Measurements from ENCODE around the gene RCSD1. TPM values are rescaled to one million over a fixed set of nuclear protein-coding genes. Genes with fewer than 3 reads are reported as not detected.

Gene RCSD1
- total and polyA plus RNA-seq, 2 experiments from 2014 or later, result 0.77 to 0.80 TPM

GRCh38 chr1:167752219-167752985 is 122.4 kb downstream of the RCSD1 start:
- Histone ChIP-seq H3K4me2 (no peak overlapping the region), H3K9me3 (ENCODE audit: low read depth) (no peaks in the 10 kb centered on the region), H3K4me3 (no peak overlapping the region), H3K79me2 (peaks cover 94% of the 10 kb centered on the region), H3K27ac (no peak overlapping the region), H3K27me3 (no peaks in the 10 kb centered on the region), H2AFZ (no peak overlapping the region), H4K20me1 (ENCODE audit: insufficient read depth, poor library complexity, severe bottlenecking) (peaks cover 54% of the 10 kb centered on the region), H3K9me2 (replicated peaks; ENCODE audit: insufficient read depth) (no peaks in the 10 kb centered on the region), H3K4me1 (ENCODE audit: insufficient read depth) (peaks cover 19% of the 10 kb centered on the region), H3K36me3 (replicated peaks; ENCODE audit: insufficient read depth, low read depth) (no peaks in the 10 kb centered on the region)
- no peak for DNase-seq (ENCODE audit: low spot score)
- no peak for TF ChIP-seq CTCF (IDR thresholded peaks at IDR 0.05; ENCODE audit: poor library complexity)

- H3K79me2 ChIP-seq, result peaks cover 94% of the 10 kb centered on the region
- no peaks in the 10 kb centered on the region for H3K27me3 ChIP-seq
- H3K4me1 ChIP-seq (ENCODE audit: insufficient read depth), result peaks cover 23% of the 10 kb centered on the region
- peaks cover 54% of the 10 kb centered on the region for H4K20me1 ChIP-seq (ENCODE audit: insufficient read depth, poor library complexity, severe bottlenecking)
- no peak overlapping the region for H3K4me3 ChIP-seq
- no peak for DNase-seq (ENCODE audit: low spot score)
- H3K4me2 ChIP-seq, result peak overlapping the region; percentile 2
- H3K9me2 ChIP-seq (replicated peaks; ENCODE audit: insufficient read depth), result no peaks in the 10 kb centered on the region
- 43% methylated on average over 3 of the region's 3 CpGs for WGBS (ENCODE audit: low lambda C conversion rate, missing lambda C conversion rate)
- H3K27ac ChIP-seq, result peak overlapping the region; percentile 53
- H3K9me3 ChIP-seq (ENCODE audit: low read depth), result no peaks in the 10 kb centered on the region
- H3K36me3 ChIP-seq (replicated peaks; ENCODE audit: insufficient read depth, low read depth), result no peaks in the 10 kb centered on the region
- TF ChIP-seq EZH2 (IDR thresholded peaks at IDR 0.05; ENCODE audit: borderline replicate concordance), result no peak
- TF ChIP-seq EZH2phosphoT487 (IDR thresholded peaks at IDR 0.05; ENCODE audit: low read depth, severe bottlenecking, unreplicated experiment), result no peak
- H2AFZ ChIP-seq, result no peak overlapping the region
These were observed 125.6 kb downstream of the RCSD1 start for GRCh38 chr1:167755654-167756053.

Other genes with a start within 250 kb of the RCSD1 start
- gene CD247, start 111.7 kb upstream of the RCSD1 start, total RNA-seq, result not detected in 2 replicates
- not detected in 2 replicates for gene CD247, start 111.7 kb upstream of the RCSD1 start, polyA plus RNA-seq
- gene CREG1, start 76.5 kb upstream of the RCSD1 start, total RNA-seq, result 170 and 183 TPM in 2 replicates
- gene CREG1, start 76.5 kb upstream of the RCSD1 start, polyA plus RNA-seq, result 126 and 135 TPM in 2 replicates
- gene MPZL1, start 91.8 kb downstream of the RCSD1 start, total RNA-seq, result 147 and 176 TPM in 2 replicates
- 202 and 245 TPM in 2 replicates for gene MPZL1, start 91.8 kb downstream of the RCSD1 start, polyA plus RNA-seq

All from hepatocyte (in vitro differentiated cells).